GM18873 (cell line): ENCODE results near the gene FZD2.
"Not testable (repeated sequence)": the region's sequence is repeated elsewhere in the genome, so short reads cannot be mapped to it uniquely, and the experiment has no call there.

Experiments
- ATAC-seq: cut with Tn5 transposase; IDR thresholded peaks from one replicate; pipeline ENCODE4 v1.9.1; 2021; ENCODE audit warnings: mild to moderate bottlenecking, moderate library complexity, moderate number of reproducible peaks; ENCODE audit not compliant: unreplicated experiment, low FRiP score

FZD2 gene

GRCh38 chr17:44546671-44547606 is 10.3 kb upstream of the FZD2 start:
- no peak for ATAC-seq

- ATAC-seq, result no peak
Observed at GRCh38 chr17:44547625-44548267, 9.5 kb upstream of the FZD2 start.

GRCh38 chr17:44548376-44549230 is 8.7 kb upstream of the FZD2 start:
- ATAC-seq, result no peak

GRCh38 chr17:44549686-44550085 is 7.6 kb upstream of the FZD2 start:
- ATAC-seq, result no peak

GRCh38 chr17:44552361-44552760 is 4.9 kb upstream of the FZD2 start:
- ATAC-seq, result no peak

GRCh38 chr17:44555099-44555498 is 2.2 kb upstream of the FZD2 start:
- no peak for ATAC-seq

GRCh38 chr17:44556166-44556831 is 985 bp upstream of the FZD2 start:
- ATAC-seq, result no peak

- no peak for ATAC-seq
Observed at GRCh38 chr17:44557651-44558285, 484 bp downstream of the FZD2 start.

GRCh38 chr17:44558334-44558709 is 1.0 kb downstream of the FZD2 start:
- ATAC-seq, result no peak

GRCh38 chr17:44558710-44559633 is 1.7 kb downstream of the FZD2 start:
- ATAC-seq, result no peak

GRCh38 chr17:44559634-44560554 is 2.6 kb downstream of the FZD2 start:
- no peak for ATAC-seq

- ATAC-seq, result no peak
Observed at GRCh38 chr17:44561237-44561623, 3.9 kb downstream of the FZD2 start.

- no peak for ATAC-seq
Observed at GRCh38 chr17:44564429-44564828, 7.1 kb downstream of the FZD2 start.

- ATAC-seq, result no peak
Observed at GRCh38 chr17:44565866-44566443, 8.7 kb downstream of the FZD2 start.

- ATAC-seq, result not testable (repeated sequence)
Observed at GRCh38 chr17:44568311-44568944, 11.1 kb downstream of the FZD2 start.

GRCh38 chr17:44568945-44569858 is 11.9 kb downstream of the FZD2 start:
- no peak for ATAC-seq
